T47D (cell line): Measurements from ENCODE around the gene SH3PXD2B.

ENCODE experiments used
- DNase-seq, 2 experiments: peaks; one replicate each; pipeline versions ENCODE4 v3.0.0 to v3.0.0-alpha.2; 2011 to 2012; ENCODE audit warnings: low read depth in 1 of 2, low spot score in 1 of 2
- JUND ChIP-seq: IDR thresholded peaks from 2 replicates; pipeline ENCODE4 v1.6.1; 2012; ENCODE audit warnings: low read depth
- in situ Hi-C: cut with HindIII; loops from 2 replicates; pipeline ENCODE4 v1.10.0; 2016; ENCODE audit warnings: low sequenced_read_pairs, low pct_unique_long_range_greater_than_20kb

The SH3PXD2B gene

GRCh38 chr5:172436078-172436878, 18.0 kb downstream of the SH3PXD2B start:
- in situ Hi-C loops, result no loop called here

GRCh38 chr5:172435362-172436077, 18.8 kb downstream of the SH3PXD2B start:
- no peak for TF ChIP-seq JUND
- in situ Hi-C loops, result no loop called here
- DNase-seq, result no peak

More at GRCh38 chr5:172436078-172436878, 18.0 kb downstream of the SH3PXD2B start:
- no peak for DNase-seq
- TF ChIP-seq JUND, result no peak

DNA sequence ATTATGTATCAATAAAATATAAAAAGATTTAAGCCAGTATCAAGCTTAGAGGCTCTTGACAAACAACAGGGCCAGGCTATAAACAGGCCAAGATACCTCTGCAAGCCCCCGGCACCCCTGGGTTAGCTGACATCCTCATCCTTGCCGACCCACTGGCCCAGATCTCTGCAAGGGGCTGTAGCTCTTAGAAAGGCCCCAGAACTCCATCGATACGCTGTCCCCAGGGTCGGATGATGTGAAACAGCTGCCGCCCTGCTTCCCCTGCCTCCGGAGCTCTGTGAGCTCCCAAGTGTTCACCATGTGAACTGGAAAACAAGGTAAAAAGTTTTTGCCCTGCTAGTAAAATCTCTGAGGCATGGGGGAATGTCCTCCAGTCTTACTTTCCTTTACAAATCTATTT, 20.1 kb downstream of the SH3PXD2B start:
- no peak for TF ChIP-seq JUND
- no peak for DNase-seq
- in situ Hi-C loops, result no loop called here

DNA sequence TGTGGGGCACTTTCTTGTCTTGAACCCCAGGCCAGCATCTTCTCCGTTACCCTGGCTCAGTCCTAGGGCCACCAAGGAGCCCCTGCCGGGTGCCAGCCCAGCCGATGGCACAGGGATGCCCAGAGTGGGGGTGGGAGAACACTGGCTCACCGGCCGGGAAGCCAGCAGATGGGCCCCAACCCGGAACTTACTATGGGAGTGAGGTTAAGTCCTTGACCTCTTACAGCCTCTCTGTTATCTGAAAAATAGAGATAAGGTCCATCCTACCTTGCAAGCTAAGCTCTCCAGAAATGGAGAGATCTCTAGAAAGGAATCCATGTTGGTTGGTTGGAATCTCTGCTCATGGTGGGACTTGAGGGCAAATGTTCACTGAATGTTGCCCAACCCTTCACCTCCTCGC, 20.8 kb downstream of the SH3PXD2B start:
- in situ Hi-C loops, result no loop called here
- no peak for TF ChIP-seq JUND
- DNase-seq, result no peak

GRCh38 chr5:172433071-172433470, 21.3 kb downstream of the SH3PXD2B start:
- in situ Hi-C loops, result no loop called here

GRCh38 chr5:172430354-172430753, 24.0 kb downstream of the SH3PXD2B start:
- DNase-seq, result no peak
- in situ Hi-C loops, result no loop called here
- TF ChIP-seq JUND, result no peak

More at GRCh38 chr5:172433071-172433470, 21.3 kb downstream of the SH3PXD2B start:
- DNase-seq, result no peak
- TF ChIP-seq JUND, result no peak

- in situ Hi-C loops, result no loop called here
Measured at GRCh38 chr5:172429201-172429940, 25.0 kb downstream of the SH3PXD2B start.

DNA sequence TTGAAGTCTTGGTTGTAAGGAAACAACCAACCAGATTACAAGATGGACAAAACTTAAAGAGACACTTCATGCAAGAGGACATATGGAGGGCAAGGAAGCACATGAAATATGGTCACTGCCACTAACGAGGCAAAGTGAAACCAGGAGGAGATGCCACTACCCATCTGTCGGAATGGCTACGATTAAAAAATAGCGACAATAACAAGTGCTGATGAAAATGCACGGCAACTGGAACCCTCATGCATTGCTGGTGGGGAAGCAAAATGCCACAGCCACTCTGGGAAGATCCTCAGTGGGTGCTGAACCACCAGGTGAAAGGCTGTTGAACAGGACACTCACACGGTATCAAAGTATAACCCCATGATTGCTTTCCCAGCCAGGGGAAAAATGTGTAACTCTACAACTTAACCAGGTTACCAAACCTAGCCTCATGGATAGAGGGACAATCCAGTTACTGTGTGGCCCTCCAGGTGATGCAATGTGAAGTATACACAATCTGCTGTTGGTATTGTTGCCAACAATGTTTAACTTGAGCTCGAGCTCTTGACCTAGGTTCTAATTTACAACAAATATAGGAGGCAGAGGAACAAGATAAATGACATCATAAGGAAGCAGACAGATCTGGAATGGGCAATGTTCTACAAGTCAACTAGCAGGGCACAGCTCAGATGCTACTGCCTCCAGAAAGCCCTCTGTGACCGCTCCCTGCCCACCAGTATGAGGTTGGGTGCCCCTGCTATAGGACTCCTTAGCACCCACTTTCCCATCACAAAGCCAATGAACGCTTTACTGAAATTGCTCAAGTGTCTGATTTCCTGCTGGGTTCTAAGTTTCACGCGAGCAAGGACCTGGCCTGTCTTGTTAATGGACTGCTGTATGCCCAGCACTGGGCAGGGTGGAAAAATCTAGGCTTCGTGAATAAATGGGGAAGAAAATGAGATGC, 25.8 kb downstream of the SH3PXD2B start:
- DNase-seq, result no peak
- in situ Hi-C loops, result no loop called here
- TF ChIP-seq JUND, result no peak

More at GRCh38 chr5:172429201-172429940, 25.0 kb downstream of the SH3PXD2B start:
- no peak for DNase-seq
- TF ChIP-seq JUND, result no peak

- DNase-seq, result no peak
- in situ Hi-C loops, result no loop called here
- TF ChIP-seq JUND, result no peak
Measured at GRCh38 chr5:172427202-172427601, 27.1 kb downstream of the SH3PXD2B start.

GRCh38 chr5:172426086-172426485, 28.2 kb downstream of the SH3PXD2B start:
- no peak for TF ChIP-seq JUND
- in situ Hi-C loops, result no loop called here

GRCh38 chr5:172425402-172425801, 28.9 kb downstream of the SH3PXD2B start:
- DNase-seq, result no peak
- TF ChIP-seq JUND, result no peak
- in situ Hi-C loops, result no loop called here

More at GRCh38 chr5:172426086-172426485, 28.2 kb downstream of the SH3PXD2B start:
- DNase-seq, result no peak

DNA sequence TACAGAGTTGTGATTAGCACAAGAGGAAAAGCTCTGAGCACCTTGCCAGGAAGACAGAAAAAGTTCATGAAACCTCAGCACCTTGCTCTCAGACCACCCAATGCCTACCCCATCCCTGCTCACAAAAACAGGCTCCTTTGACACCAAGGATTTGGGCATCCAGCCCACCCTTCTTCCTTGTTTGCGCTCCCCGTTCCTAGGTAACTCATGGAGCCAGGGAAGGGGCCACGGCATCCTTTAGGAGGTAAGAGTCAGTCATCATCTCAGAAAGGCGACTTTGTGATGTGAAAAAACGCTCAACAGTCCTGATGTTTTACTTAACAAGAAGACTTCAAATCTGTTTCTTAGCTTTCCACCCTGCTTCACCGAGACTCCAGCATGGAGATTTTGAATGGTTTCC, 29.5 kb downstream of the SH3PXD2B start:
- DNase-seq, result no peak
- TF ChIP-seq JUND, result no peak
- in situ Hi-C loops, result no loop called here
